A375 (cell line): ENCODE data around the gene UIMC1. TPM values are rescaled to one million over a fixed set of nuclear protein-coding genes. Genes with fewer than 3 reads are reported as not detected.

Source experiments
- total RNA-seq: library from RNA; depleted of rRNA; stranded (reverse); fragments of >200 nt; shearing (Covaris generic); gene quantifications from 2 replicates; pipeline ENCODE4 v1.2.3, GENCODE V29; 2014; rRNA removed

UIMC1 gene
- total RNA-seq: 22.9 and 31.4 TPM in 2 replicates

DNA sequence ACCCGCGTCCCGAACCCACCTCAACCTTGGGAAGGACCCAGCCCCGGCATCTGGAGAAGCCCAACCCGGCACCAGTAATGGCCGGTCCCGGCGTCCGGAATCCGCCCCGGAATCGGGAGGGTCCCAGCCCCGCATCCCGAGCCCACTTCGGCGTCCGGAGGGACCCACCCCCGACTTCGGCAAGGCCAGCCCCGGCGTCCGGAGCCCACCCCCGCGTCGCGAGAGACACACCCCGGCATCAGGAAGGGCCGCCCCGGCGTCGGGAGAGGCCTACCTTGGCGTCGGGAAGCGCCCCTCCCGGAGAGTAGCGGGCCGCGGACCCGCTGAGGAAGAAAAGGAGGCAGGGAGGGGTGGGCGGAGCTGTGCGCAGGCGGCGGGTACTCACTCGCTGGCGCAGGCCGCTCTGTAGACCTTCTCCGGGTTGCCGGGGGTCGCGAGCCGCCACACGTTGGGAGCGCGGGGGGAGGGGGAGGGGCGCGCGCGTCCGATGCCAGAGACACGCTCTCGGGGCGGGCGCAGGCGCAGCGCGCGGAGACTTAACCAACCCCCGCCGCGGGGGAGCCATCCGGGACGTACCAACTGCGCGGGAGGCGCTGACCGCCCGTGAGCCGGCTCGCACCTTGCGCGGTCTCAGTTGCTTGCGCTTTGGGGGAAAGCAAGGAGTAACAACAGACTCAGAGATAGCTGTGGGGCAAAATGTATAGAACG is at the start of gene UIMC1:
Gene UIMC1 (minus strand): TSS at position 515 of the 708 bp plus-strand sequence. CDS start 24,164 bp downstream, outside the sequence.

DNA sequence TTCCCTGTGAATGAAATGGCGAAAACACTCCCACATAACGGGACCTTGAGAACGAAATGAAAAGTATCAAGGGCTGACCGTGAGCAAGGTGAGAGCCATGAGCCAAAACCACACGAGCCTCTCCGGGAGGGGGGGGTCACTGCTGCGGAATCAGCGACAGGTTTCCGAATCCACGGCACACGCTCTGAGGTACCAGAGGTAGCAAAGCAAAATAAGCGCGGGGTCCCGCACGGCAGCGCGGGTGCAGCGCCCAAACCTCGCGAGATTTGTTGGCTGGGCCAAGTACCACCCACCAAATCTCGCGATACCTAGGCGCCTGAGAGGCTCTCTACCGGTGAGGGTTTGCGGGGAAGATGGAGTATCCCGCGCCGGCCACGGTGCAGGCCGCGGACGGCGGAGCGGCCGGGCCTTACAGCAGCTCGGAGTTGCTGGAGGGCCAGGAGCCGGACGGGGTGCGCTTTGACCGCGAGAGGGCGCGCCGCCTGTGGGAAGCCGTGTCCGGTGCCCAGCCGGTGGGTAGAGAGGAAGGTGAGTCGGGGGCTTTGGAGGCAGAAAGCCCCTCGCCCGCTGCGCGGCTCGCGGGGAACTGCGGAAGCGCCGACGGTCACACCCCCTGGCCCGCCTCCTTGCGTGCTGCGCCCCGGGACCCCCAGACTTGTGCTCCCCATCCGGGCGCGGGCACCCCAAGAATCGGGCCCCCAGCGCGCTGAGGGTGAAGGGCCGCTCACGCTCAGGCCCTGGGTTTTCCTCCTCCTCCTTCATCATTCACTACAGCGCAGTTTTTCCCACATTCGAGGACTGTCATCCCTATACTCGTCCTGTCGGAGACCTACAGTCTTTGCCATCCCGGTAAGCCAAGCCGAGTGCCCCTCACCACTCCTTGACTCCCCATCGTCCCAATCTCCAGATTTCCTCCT is 16.1 kb upstream of the UIMC1 start, which contains the start of gene ZNF346:
Gene ZNF346 (plus strand): TSS at position 311 of the 917 bp plus-strand sequence. CDS start 43 bp downstream, at position 354.

DNA sequence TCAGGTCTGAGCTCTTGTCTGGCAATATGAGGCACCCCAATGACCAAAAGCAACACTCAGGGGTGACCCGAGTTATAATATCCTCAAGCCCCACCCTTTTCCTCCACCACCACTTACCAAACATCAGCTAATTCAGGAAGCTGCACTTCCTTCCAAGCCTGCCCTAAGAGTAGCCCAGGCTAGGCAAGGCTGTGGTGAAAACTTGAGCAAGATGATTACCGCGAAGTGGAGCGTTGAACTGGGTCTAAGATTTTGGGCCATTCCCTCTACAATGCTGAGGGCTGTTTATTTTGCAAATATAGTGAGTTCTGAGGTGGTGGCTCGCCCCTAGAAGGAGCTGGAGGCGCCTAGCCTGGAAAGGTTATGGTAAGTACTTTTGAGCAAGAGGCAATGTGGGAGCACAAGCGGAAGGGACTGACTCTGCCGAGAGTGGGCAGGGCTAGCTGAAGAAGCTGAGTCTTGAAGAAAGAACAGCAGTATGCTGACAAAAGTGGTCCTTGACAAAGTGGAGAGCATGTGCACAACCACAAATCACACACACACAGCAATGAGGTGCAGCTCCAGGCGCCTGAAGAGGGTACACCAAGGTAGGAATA is 107.2 kb downstream of the UIMC1 start, which contains the start of gene HK3:
Gene HK3 (minus strand): TSS at position 51 of the 596 bp plus-strand sequence. CDS start 3,187 bp downstream, outside the sequence.

Other genes with a start within 250 kb of the UIMC1 start
- not detected in 2 replicates for gene UNC5A, start 196.2 kb downstream of the UIMC1 start, total RNA-seq
- not detected in 2 replicates for gene HK3, start 107.4 kb downstream of the UIMC1 start, total RNA-seq
- gene ZNF346, start 15.9 kb upstream of the UIMC1 start, total RNA-seq: 24.4 and 28.8 TPM in 2 replicates
- 9.3 and 10.5 TPM in 2 replicates for gene FGFR4, start 80.1 kb upstream of the UIMC1 start, total RNA-seq
- 49.3 and 60.0 TPM in 2 replicates for gene NSD1, start 127.0 kb upstream of the UIMC1 start, total RNA-seq